NCI-H1417 treated with DMSO at 0.1 percent for 48 hours (cell line): ENCODE data around the gene SMOC2.
"Not testable (repeated sequence)": the region's sequence is repeated elsewhere in the genome, so short reads cannot be mapped to it uniquely, and the experiment has no call there.

Experiments used
- DNase-seq: peaks from one replicate; lab custom pipeline; 2025; lab: John Stamatoyannopoulos, UW

The SMOC2 gene

GRCh38 chr6:168518867-168519266 is 77.9 kb downstream of the SMOC2 start:
- no peak for DNase-seq

- no peak for DNase-seq
Measured at GRCh38 chr6:168520233-168520632, 79.2 kb downstream of the SMOC2 start.

- no peak for DNase-seq
Measured at GRCh38 chr6:168524571-168525001, 83.6 kb downstream of the SMOC2 start.

GRCh38 chr6:168525114-168525513 is 84.1 kb downstream of the SMOC2 start:
- DNase-seq = no peak

- DNase-seq = no peak
Measured at GRCh38 chr6:168525926-168526630, 85.1 kb downstream of the SMOC2 start.

- no peak for DNase-seq
Measured at GRCh38 chr6:168526841-168527281, 85.9 kb downstream of the SMOC2 start.

- no peak for DNase-seq
Measured at GRCh38 chr6:168527451-168528210, 86.6 kb downstream of the SMOC2 start.

GRCh38 chr6:168528474-168529095 is 87.6 kb downstream of the SMOC2 start:
- no peak for DNase-seq

GRCh38 chr6:168529214-168529613 is 88.2 kb downstream of the SMOC2 start:
- no peak for DNase-seq

GRCh38 chr6:168530653-168531071 is 89.7 kb downstream of the SMOC2 start:
- no peak for DNase-seq

GRCh38 chr6:168532070-168532469 is 91.1 kb downstream of the SMOC2 start:
- DNase-seq = no peak

- DNase-seq = no peak
Measured at GRCh38 chr6:168533414-168533813, 92.4 kb downstream of the SMOC2 start.

GRCh38 chr6:168534265-168534664 is 93.3 kb downstream of the SMOC2 start:
- no peak for DNase-seq

GRCh38 chr6:168535711-168536110 is 94.7 kb downstream of the SMOC2 start:
- no peak for DNase-seq

GRCh38 chr6:168536196-168536595 is 95.2 kb downstream of the SMOC2 start:
- no peak for DNase-seq

GRCh38 chr6:168536665-168537539 is 95.9 kb downstream of the SMOC2 start:
- DNase-seq = no peak

GRCh38 chr6:168537540-168537884 is 96.5 kb downstream of the SMOC2 start:
- DNase-seq = no peak

GRCh38 chr6:168538188-168538891 is 97.4 kb downstream of the SMOC2 start:
- not testable (repeated sequence) for DNase-seq

- DNase-seq = no peak
Measured at GRCh38 chr6:168538892-168539811, 98.2 kb downstream of the SMOC2 start.

- DNase-seq = no peak
Measured at GRCh38 chr6:168540713-168541291, 99.8 kb downstream of the SMOC2 start.
